ENCODE results near the gene TRPV6.

Gene TRPV6

GRCh38 chr7:142885311-142886230 is at the start of gene TRPV6:
TSS of gene TRPV6 (minus strand) at chr7:142885745.
- DNase-seq (ENCODE audit: low read depth) = no peak

DNA sequence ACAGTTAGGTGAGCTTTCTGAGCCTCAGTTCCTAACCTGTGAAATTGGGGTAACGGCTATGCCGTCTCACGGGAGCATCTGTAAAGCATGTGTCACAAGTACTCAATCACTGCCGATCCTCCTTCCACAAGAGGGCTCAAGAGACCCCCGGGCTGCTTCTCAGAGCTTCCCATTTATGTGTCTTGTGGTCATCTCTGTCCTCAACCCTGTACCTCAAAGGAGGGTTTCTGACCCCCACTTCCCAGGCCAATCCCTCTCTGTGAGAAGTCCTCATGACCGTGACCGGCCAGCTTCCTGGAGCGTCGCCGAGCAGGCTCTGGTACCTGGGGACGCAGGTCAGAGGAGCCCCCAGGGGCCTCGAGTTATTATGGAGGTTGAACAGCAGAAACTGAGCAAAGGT is 48.5 kb upstream of the TRPV6 start:
- no peak for DNase-seq (ENCODE audit: low read depth)

DNA sequence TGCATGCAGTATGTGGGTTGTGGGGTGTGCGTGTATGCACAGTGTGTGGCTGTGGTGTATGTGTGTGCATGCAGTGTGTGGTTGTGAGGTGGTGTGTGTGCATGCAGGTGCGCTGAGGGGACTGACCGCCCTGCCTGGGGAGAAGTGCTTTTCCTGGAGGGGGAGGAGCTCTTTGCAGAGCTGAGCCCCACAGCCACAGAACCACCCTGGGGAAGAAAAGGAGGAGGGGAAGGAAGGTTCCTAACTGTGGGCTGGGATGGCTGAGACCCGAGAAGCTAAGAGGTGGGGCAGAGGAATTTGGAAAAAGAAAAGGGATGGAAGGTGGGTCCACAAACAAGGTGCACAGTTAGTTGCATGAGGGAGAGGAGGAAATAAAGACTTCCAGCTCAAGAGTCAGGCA is 48.1 kb upstream of the TRPV6 start, which contains the start of gene TRPV5:
Gene TRPV5 (minus strand): TSS at position 123 of the 400 bp plus-strand sequence. CDS start 287 bp downstream, outside the sequence.
- DNase-seq (ENCODE audit: low read depth) = no peak

DNA sequence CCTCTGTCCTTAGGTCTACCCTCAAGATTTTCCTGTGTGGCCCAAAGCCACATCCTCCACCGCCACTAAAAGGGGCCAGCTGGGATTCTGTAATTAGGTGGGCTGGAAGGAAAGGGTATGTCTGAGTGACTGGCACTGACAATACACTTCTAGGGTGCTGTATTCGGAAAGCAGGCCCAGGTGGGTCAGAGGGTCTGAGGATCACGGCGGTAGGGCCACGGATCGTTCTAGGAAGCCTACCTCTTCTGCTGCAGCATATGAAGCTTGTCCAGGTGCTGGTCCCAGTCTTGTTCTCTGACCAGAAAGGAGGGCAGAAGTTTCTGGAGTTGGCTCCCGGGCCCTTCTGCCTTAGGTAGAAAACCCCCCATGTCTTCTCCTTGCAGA is 47.5 kb upstream of the TRPV6 start:
- DNase-seq (ENCODE audit: low read depth) = no peak

DNA sequence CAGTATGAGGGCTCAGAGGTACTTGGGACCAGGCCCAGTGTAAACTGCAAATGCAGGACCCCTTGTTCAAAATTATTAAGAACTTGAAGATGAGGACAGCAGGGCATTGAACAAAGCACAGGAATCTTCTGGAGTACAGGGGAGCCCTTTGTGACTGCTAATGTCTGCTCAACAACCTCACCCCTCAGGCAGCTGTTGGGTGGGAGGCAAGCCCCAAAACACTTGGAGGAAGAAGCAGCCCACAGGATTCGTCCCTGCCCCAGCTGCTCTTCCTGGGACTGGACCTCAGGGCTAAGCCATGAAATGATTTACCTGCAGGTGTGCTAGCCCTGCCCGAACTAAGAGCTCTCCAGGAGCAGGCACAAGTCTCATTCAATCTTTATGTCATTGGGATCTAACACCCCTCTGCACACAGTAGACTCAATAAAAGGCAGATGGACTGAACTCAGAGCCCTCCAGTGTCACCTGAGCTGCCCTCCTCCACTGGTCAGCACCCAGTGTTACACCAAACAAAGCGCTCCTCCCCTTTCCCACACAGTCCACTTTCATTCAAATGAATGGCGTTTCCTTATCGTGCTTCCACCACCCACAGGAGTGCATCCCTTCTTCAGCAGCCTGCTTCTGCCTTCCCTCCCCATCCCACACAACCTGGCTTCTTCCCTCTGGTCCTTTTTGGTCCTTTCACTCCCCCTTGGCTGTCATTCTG is 47.0 kb upstream of the TRPV6 start:
- DNase-seq (ENCODE audit: low read depth) = no peak

- no peak for DNase-seq (ENCODE audit: low read depth)
Observed at GRCh38 chr7:142930126-142930730, 44.7 kb upstream of the TRPV6 start.

- no peak for DNase-seq (ENCODE audit: low read depth)
Observed at GRCh38 chr7:142927949-142928348, 42.4 kb upstream of the TRPV6 start.

GRCh38 chr7:142927085-142927745 is 41.7 kb upstream of the TRPV6 start:
- DNase-seq (ENCODE audit: low read depth) = no peak

DNA sequence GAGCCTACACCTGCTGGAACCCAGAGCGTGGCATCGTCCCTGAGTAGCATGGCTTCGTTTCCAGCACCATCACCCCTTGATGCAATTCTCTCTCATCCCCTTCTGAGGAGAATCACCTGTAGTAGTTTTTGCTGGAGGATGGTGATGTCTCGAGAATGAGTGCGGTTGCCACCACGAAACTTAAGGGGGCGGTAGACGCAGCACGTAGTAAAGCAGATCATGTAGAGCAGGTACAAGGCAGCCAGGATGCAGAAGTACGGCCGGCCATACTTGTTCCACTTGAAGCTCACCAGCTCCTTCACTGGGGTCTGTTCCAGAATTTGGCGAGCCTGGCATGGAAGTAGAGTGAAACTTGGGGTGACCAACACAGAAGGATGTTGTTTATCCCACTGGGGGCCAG is 39.9 kb upstream of the TRPV6 start:
- DNase-seq (ENCODE audit: low read depth) = no peak

DNA sequence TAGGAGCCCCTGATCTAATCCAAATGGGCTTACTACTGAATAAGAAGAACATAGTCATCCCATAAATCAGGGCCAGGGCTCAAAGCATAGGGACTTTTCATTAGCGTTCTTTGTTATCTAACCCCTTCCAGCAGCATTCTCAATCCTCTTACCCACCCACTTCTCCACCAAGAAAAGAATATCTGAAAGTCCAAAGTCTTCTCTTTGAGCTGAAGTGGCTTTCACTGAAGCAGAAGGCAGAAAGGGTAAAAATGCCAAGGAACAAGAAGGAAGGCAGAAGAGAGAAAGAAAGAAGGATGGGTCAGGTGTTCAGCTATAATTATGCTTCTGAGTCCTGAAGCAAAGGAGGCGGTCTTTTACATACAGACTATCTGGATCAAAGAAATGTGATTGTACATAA is 37.8 kb upstream of the TRPV6 start:
- no peak for DNase-seq (ENCODE audit: low read depth)

- DNase-seq (ENCODE audit: low read depth) = no peak
Observed at GRCh38 chr7:142919656-142920055, 34.1 kb upstream of the TRPV6 start.

GRCh38 chr7:142918901-142919300 is 33.4 kb upstream of the TRPV6 start:
- DNase-seq (ENCODE audit: low read depth) = no peak

- DNase-seq (ENCODE audit: low read depth) = no peak
Observed at GRCh38 chr7:142917447-142917846, 31.9 kb upstream of the TRPV6 start.

DNA sequence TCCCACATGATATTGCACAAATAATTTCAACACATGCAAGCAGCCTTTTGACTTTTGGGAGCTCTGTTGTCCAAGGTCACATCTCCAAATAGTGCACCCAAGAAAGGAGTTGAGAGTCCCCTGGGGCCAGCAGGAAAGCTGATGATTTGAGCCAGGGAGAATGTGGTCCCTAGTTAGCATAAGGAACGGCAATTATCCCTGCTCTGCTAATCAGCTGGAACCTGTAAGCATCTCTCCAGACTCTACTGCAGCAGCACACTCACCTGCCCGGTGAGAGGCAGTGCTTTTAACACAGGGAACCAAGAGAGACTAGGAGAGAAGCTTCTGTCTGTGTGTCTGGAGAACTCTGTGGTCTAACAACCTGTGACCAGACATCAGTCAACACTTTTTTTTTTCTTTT is 31.0 kb upstream of the TRPV6 start:
- DNase-seq (ENCODE audit: low read depth) = no peak

GRCh38 chr7:142915315-142915714 is 29.8 kb upstream of the TRPV6 start:
- DNase-seq (ENCODE audit: low read depth) = no peak

DNA sequence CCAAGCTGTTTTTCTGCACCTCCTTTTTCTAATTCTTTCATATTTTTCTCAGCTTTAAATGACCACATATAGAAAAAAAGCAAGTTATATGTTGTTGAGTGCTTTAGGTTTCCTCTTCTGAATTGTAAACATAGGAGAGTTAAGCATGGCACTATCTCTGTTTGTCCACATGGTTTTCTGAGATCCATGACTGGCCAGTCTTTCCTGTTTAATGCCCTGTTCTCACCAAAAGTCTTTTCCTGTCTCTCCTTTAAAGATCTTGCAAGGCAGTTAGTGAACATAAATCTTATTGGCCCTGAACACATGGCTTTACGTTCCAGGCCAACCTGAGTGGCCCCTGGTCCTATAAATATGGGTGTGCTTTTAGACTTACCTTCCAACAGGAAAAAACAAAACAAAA is 28.6 kb upstream of the TRPV6 start:
- no peak for DNase-seq (ENCODE audit: low read depth)

- no peak for DNase-seq (ENCODE audit: low read depth)
Observed at GRCh38 chr7:142913566-142913965, 28.0 kb upstream of the TRPV6 start.

GRCh38 chr7:142913051-142913450 is 27.5 kb upstream of the TRPV6 start:
- DNase-seq (ENCODE audit: low read depth) = no peak

GRCh38 chr7:142910481-142910880 is 24.9 kb upstream of the TRPV6 start:
- DNase-seq (ENCODE audit: low read depth) = no peak

DNA sequence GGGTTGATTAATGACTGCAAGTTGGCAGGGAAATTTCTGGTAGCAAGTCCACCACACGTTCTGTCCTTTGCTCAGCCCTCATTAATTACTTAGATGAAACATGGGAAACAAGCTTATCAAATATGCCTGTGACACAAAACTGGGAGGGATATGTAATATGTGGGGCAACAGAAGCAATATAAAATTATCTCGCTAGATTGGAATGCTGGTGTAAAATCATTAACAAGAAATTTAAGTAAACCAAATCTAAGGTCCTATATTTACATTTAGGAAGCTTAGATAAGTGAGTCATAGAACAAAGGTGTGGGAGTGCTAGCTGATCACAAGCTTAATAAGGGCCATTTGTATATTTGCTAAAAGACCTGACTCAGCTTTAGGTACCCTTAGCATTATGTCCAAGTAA is 24.5 kb upstream of the TRPV6 start:
- DNase-seq (ENCODE audit: low read depth) = no peak

DNA sequence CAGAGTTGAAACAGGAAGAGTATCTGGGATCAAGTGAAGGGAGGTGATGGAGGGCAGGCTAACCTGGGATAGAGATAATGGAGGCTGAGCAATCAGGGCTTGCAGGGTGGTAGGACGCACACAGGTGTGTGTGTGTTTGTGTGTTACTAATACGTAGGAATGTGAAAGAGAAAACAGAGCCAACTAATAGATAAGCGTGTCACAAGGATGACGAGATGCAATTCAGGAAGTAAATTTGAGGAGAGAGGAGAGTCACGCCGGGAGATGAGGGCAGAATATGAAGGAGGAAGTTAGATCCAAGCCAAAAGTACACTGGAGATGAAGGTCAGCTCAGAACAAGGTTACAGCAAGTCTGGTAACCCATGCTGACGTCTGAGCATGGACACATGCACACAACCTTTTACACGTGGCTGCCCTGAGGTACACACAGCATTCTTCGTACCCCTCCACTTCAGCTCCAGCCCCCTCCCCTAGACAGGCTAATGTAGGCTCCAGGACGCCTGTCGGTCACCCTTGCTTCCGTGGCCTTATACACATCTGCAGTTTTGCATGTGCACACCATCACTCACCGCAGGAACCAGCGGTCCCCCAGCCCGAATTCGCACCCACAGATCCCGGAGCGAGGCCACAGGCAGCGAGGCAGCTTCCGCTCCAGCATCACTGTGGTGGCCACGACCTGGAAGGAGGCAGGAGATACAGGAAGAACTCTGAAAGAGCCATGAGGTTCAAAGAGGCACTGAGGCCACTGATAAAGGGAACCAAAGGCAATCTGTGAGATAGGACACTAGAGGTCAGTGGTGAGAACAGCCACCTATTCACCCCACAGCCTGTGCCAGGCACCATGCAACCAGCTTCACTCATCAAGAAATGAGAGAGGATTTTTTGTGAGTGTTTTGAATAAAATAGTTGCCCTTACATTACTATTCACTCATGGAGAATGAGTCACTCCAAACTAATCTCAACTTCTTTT is 23.7 kb upstream of the TRPV6 start:
- DNase-seq (ENCODE audit: low read depth) = no peak
